HCT116 (cell line): ENCODE results near the gene ERN1. TPM values are rescaled to one million over a fixed set of nuclear protein-coding genes. Genes with fewer than 3 reads are reported as not detected.

Experiments
- ATAC-seq: fragments of 200-7000 bp; cut with Tn5 transposase; 2 replicates; pipeline ENCODE4 v1.9.1; 2020; ENCODE audit warnings: mild to moderate bottlenecking, moderate library complexity
- BruUV-seq: library from RNA; stranded (reverse); fragments of 400-500 nt; replicated peaks from 2 replicates; lab custom pipeline; 2021; lab: Mats Ljungman, UMichigan
- CTCF ChIA-PET: fragments of 300-600 bp; sonication (Branson Sonifier 250); formaldehyde crosslinking; loops from one replicate; lab custom pipeline; 2021; ENCODE audit warnings: antibody characterized with exemption; lab: Charles Lee
- POLR2A ChIA-PET: fragments of 300-600, 350-600 bp; sonication (Branson Sonifier 250); formaldehyde crosslinking; loops from one replicate; lab custom pipeline; 2021; ENCODE audit warnings: antibody characterized with exemption; lab: Charles Lee
- RAD21 ChIA-PET, 2 experiments: fragments of 300-600 bp; sonication (Branson Sonifier 250); formaldehyde crosslinking; loops; one replicate each; lab custom pipeline; 2023; ENCODE audit warnings: low total read pairs in 2 of 2; ENCODE audit not compliant: uncharacterized antibody in 2 of 2, unreplicated experiment in 2 of 2, low non-redundant PET in 1 of 2; lab: Charles Lee
- DNase-seq: peaks from one replicate; pipeline ENCODE4 v3.0.0-alpha.2; 2010; ENCODE audit warnings: low read depth, low spot score
- H2AFZ ChIP-seq: fragments of 200-600 bp; shearing (Covaris generic), sonication (generic); 2 replicates; pipeline ENCODE4 v1.6.1; 2017; ENCODE audit warnings: low read depth, mixed run types, mixed read lengths, antibody characterized with exemption, low read length; ENCODE audit not compliant: poor library complexity, severe bottlenecking
- H3K27ac ChIP-seq: 2 replicates; pipeline ENCODE4 v1.5.1; 2012; ENCODE audit warnings: low read depth, low read length
- H3K27me3 ChIP-seq: fragments of 200-600 bp; sonication (generic); 2 replicates; pipeline ENCODE4 v1.6.1; 2016; ENCODE audit warnings: mixed run types, low read length, mixed read lengths; ENCODE audit not compliant: insufficient read depth
- H3K36me3 ChIP-seq, 2 experiments: fragments of 200-500 bp in 1 of 2; fragments of 200-600 bp in 1 of 2; sonication (Bioruptor generic) in 1 of 2; sonication (generic) in 1 of 2; 2 replicates each; pipeline versions ENCODE4 v1.5.1 to v1.6.1; 2014 to 2016; ENCODE audit warnings: low read length in 2 of 2, inconsistent platforms in 1 of 2, mixed read lengths in 1 of 2, mixed run types in 1 of 2; ENCODE audit not compliant: insufficient read depth in 2 of 2, control insufficient read depth in 1 of 2
- H3K4me1 ChIP-seq, 2 experiments: fragments of 200-600 bp in 1 of 2; sonication (generic) in 1 of 2; 2 replicates each; pipeline versions ENCODE4 v1.5.1 to v1.6.1; 2012 to 2017; ENCODE audit warnings: low read length in 2 of 2, inconsistent platforms in 1 of 2, mild to moderate bottlenecking in 1 of 2, mixed read lengths in 1 of 2, mixed run types in 1 of 2, moderate library complexity in 1 of 2; ENCODE audit not compliant: insufficient read depth in 2 of 2, control insufficient read depth in 1 of 2
- H3K4me2 ChIP-seq: fragments of 200-600 bp; sonication (generic); 2 replicates; pipeline ENCODE4 v1.6.1; 2017; ENCODE audit warnings: mixed run types, low read length, mixed read lengths
- H3K4me3 ChIP-seq, 2 experiments: fragments of 200-600 bp in 1 of 2; sonication (generic) in 1 of 2; replicated peaks in 1 of 2; 2 replicates each; pipeline ENCODE4 v1.5.1; 2011 to 2016; ENCODE audit warnings: low read length in 2 of 2, control low read depth in 1 of 2, low read depth in 1 of 2, mild to moderate bottlenecking in 1 of 2, mixed read lengths in 1 of 2, mixed run types in 1 of 2
- H3K79me2 ChIP-seq: fragments of 200-600 bp; sonication (generic); 2 replicates; pipeline ENCODE4 v1.6.1; 2017; ENCODE audit warnings: mild to moderate bottlenecking, mixed run types, low read length, moderate library complexity, mixed read lengths; ENCODE audit not compliant: insufficient read depth
- H3K9ac ChIP-seq: fragments of 200-600 bp; sonication (generic); 2 replicates; pipeline ENCODE4 v1.6.1; 2016; ENCODE audit warnings: low read length, mixed read lengths
- H3K9me2 ChIP-seq: fragments of 200-600 bp; sonication (generic), shearing (Covaris generic); 2 replicates; pipeline ENCODE4 v1.6.1; 2017; ENCODE audit warnings: mixed run types, mild to moderate bottlenecking, moderate library complexity; ENCODE audit not compliant: insufficient read depth
- H3K9me3 ChIP-seq, 2 experiments: fragments of 200-500 bp in 1 of 2; fragments of 200-600 bp in 1 of 2; sonication (Bioruptor generic) in 1 of 2; sonication (generic) in 1 of 2; 2 replicates each; pipeline ENCODE4 v1.6.1; 2014 to 2017; ENCODE audit warnings: low read length in 2 of 2, mixed read lengths in 2 of 2, inconsistent platforms in 1 of 2, low read depth in 1 of 2, mild to moderate bottlenecking in 1 of 2, mixed run types in 1 of 2, moderate library complexity in 1 of 2; ENCODE audit not compliant: control insufficient read depth in 1 of 2, insufficient read depth in 1 of 2
- H4K20me1 ChIP-seq: fragments of 200-600 bp; sonication (generic), shearing (Covaris generic); 2 replicates; pipeline ENCODE4 v1.6.1; 2017; ENCODE audit warnings: mixed run types, mild to moderate bottlenecking, moderate library complexity; ENCODE audit not compliant: insufficient read depth
- CTCF ChIP-seq, 3 experiments: fragments of 200-600 bp in 1 of 3; sonication (generic) in 1 of 3; IDR thresholded peaks in 2 of 3; conservative IDR thresholded peaks in 1 of 3; 2 replicates each; pipeline ENCODE4 v1.5.1; 2012 to 2017; ENCODE audit warnings: low read depth in 2 of 3, low read length in 2 of 3, antibody characterized with exemption in 1 of 3, borderline replicate concordance in 1 of 3, control low read depth in 1 of 3, mild to moderate bottlenecking in 1 of 3, mixed read lengths in 1 of 3, mixed run types in 1 of 3, moderate library complexity in 1 of 3; ENCODE audit not compliant: insufficient read depth in 1 of 3
- ELF1 ChIP-seq: IDR thresholded peaks from 2 replicates; pipeline ENCODE4 v1.6.1; 2012; ENCODE audit warnings: low read depth, borderline replicate concordance
- JUND ChIP-seq: IDR thresholded peaks from 2 replicates; pipeline ENCODE4 v1.6.1; 2012
- POLR2A ChIP-seq: IDR thresholded peaks from 2 replicates; pipeline ENCODE4 v1.7.0; 2011; ENCODE audit warnings: borderline replicate concordance; ENCODE audit not compliant: insufficient read depth, insufficient read length; ENCODE audit errors: extremely low read depth
- REST ChIP-seq: IDR thresholded peaks from 2 replicates; pipeline ENCODE4 v1.6.1; 2012; ENCODE audit warnings: low read depth
- SRF ChIP-seq: IDR thresholded peaks from 2 replicates; pipeline ENCODE4 v1.6.1; 2012; ENCODE audit warnings: low read depth
- intact Hi-C: fragments of 100-400 bp; cut with micrococcal nuclease; formaldehyde crosslinking; loops from 2 replicates; pipeline ENCODE4 v1.10.0; 2022
- total RNA-seq: library from RNA; stranded (reverse); gene quantifications from one replicate; pipeline ENCODE4 v1.2.1, GENCODE V29; 2021; ENCODE audit not compliant: unreplicated experiment

The ERN1 gene
- total RNA-seq, 1 experiment from 2014 or later = 28.2 TPM

- Histone ChIP-seq H3K27ac (no peak overlapping the region), H3K36me3 (no peaks in the 10 kb centered on the region), H3K9ac (no peak overlapping the region), H3K4me2 (no peak overlapping the region), H3K27me3 (peaks cover 41% of the 10 kb centered on the region; the same call in 1 of the 2 replicates), H3K9me3 (no peaks in the 10 kb centered on the region), H3K9me2 (no peaks in the 10 kb centered on the region), H3K4me1 (peaks cover 2 to 8% of the 10 kb centered on the region in 2 experiments; a peak in 2 of 4 replicates), H2AFZ (no peak overlapping the region), H4K20me1 (no peaks in the 10 kb centered on the region)
- intact Hi-C loops = no loop called here
- DNase-seq (no peak), ATAC-seq (no peak)
- RAD21 ChIA-PET = no interaction called here
- CTCF ChIA-PET = interaction anchor here (0.6 to 2.5 kb wide), 6 partner anchors 8 to 294 kb away, joined by 3 to 9 read pairs (median 6); partner anchors contain the start of gene ICAM2
- no TSS peak for BruUV-seq
- TF ChIP-seq JUND (no peak), CTCF (IDR thresholded peaks at IDR 0.05 in 2 of 3, conservative IDR thresholded peaks at IDR 0.05 in 1 of 3; ENCODE audit: borderline replicate concordance in 1 of 3, insufficient read depth in 1 of 3, low read depth in 2 of 3, low read length in 2 of 3) (0 out of 6 replicates have a peak, but pooled peaks of 2 of the 3 experiments have one; percentile 2 to 19)
- TF ChIP-seq, all 23 proteins: peak for 1
- POLR2A ChIA-PET = no interaction called here
- Histone ChIP-seq H3K4me3 (no peak overlapping the region), H3K79me2 (no peaks in the 10 kb centered on the region)
Measured at GRCh38 chr17:63993368-63993985, 136.5 kb downstream of the ERN1 start.

- peaks cover 37% of the 10 kb centered on the region; the same call in 1 of the 2 replicates for H3K27me3 ChIP-seq
- no peaks in the 10 kb centered on the region for H3K9me3 ChIP-seq
- no peak overlapping the region for H3K9ac ChIP-seq
- ATAC-seq (no peak), DNase-seq (no peak)
- no TSS peak for BruUV-seq
- H3K4me3 ChIP-seq = no peak overlapping the region
- intact Hi-C loops = no loop called here
- CTCF ChIA-PET = no interaction called here
- H3K4me2 ChIP-seq = no peak overlapping the region
- no peaks in the 10 kb centered on the region for H3K79me2 ChIP-seq
- no peak overlapping the region for H3K27ac ChIP-seq
- H4K20me1 ChIP-seq = no peaks in the 10 kb centered on the region
- RAD21 ChIA-PET = interaction anchor here in 1 of 2 experiments (1.6 kb wide), 1 partner anchor 72 kb away, joined by 6 read pairs; no protein-coding TSS in a partner anchor
- H3K9me2 ChIP-seq = no peaks in the 10 kb centered on the region
- TF ChIP-seq REST (no peak), POLR2A (no peak), SRF (no peak), ELF1 (no peak)
- no peak overlapping the region for H2AFZ ChIP-seq
- POLR2A ChIA-PET = no interaction called here
- peaks cover 2 to 8% of the 10 kb centered on the region in 2 experiments; a peak in 2 of 4 replicates for H3K4me1 ChIP-seq
- H3K36me3 ChIP-seq = no peaks in the 10 kb centered on the region
Measured at GRCh38 chr17:63991611-63992010, 138.3 kb downstream of the ERN1 start.
